Measurements from ENCODE around the gene NFATC1. TPM values are rescaled to one million over a fixed set of nuclear protein-coding genes. Genes with fewer than 3 reads are reported as not detected.

NFATC1 gene
- total and polyA plus RNA-seq, 9 donors = 8.4 to 28.3 (median 12.2) TPM

GRCh38 chr18:79438898-79439627, 43.3 kb downstream of the NFATC1 start:
- 91 to 92% (median 91%) methylated on average over 37 of the region's 37 CpGs for WGBS, 3 donors
- TF ChIP-seq POLR2A (IDR thresholded peaks at IDR 0.05) (no peak), CTCF (IDR thresholded peaks at IDR 0.05) (no peak), EP300 (IDR thresholded peaks at IDR 0.05) (no peak)
- no peaks in the 10 kb centered on the region for H3K36me3 ChIP-seq
- DNase-seq = no peak
- no peak overlapping the region for H3K4me3 ChIP-seq
- peaks cover 3% of the 10 kb centered on the region for H3K4me1 ChIP-seq (ENCODE audit: insufficient read depth)
- intact Hi-C loops (cut with DNase I) = no loop called here
- no peaks in the 10 kb centered on the region for H3K27me3 ChIP-seq
- H3K27ac ChIP-seq = no peak overlapping the region
- H3K9me3 ChIP-seq = no peaks in the 10 kb centered on the region

- DNase-seq = no peak
- Histone ChIP-seq H3K27me3 (no peaks in the 10 kb centered on the region), H3K4me1 (ENCODE audit: insufficient read depth) (peaks cover 3% of the 10 kb centered on the region), H3K27ac (no peak overlapping the region), H3K9me3 (no peaks in the 10 kb centered on the region), H3K36me3 (no peaks in the 10 kb centered on the region), H3K4me3 (no peak overlapping the region)
- WGBS, 3 donors = 91 to 94% (median 93%) methylated on average over 16 of the region's 16 CpGs
- intact Hi-C loops (cut with DNase I) = no loop called here
- no peak for TF ChIP-seq EP300 (IDR thresholded peaks at IDR 0.05)
- no peak for TF ChIP-seq POLR2A (IDR thresholded peaks at IDR 0.05)
- TF ChIP-seq CTCF (IDR thresholded peaks at IDR 0.05) = no peak
These were observed 43.9 kb downstream of the NFATC1 start for GRCh38 chr18:79439628-79440023.

GRCh38 chr18:79440316-79441110, 44.8 kb downstream of the NFATC1 start:
- H3K36me3 ChIP-seq = no peaks in the 10 kb centered on the region
- no peak overlapping the region for H3K27ac ChIP-seq
- no peaks in the 10 kb centered on the region for H3K27me3 ChIP-seq
- 93 to 95% (median 95%) methylated on average over 23 to 31 of the region's 31 CpGs for WGBS, 3 donors
- no peaks in the 10 kb centered on the region for H3K9me3 ChIP-seq
- intact Hi-C loops (cut with DNase I) = no loop called here
- no peak overlapping the region for H3K4me3 ChIP-seq
- TF ChIP-seq EP300 (IDR thresholded peaks at IDR 0.05) = no peak
- DNase-seq = no peak
- H3K4me1 ChIP-seq (ENCODE audit: insufficient read depth) = peaks cover 3% of the 10 kb centered on the region

- intact Hi-C loops (cut with DNase I) = no loop called here
These were observed 45.7 kb downstream of the NFATC1 start for GRCh38 chr18:79441420-79441819.

More at GRCh38 chr18:79441420-79441819, 45.7 kb downstream of the NFATC1 start:
- Histone ChIP-seq H3K27ac (no peak overlapping the region), H3K4me1 (ENCODE audit: insufficient read depth) (peaks cover 3% of the 10 kb centered on the region), H3K9me3 (no peaks in the 10 kb centered on the region), H3K27me3 (no peaks in the 10 kb centered on the region), H3K36me3 (no peaks in the 10 kb centered on the region), H3K4me3 (no peak overlapping the region)
- WGBS, 3 donors = 93 to 94% (median 93%) methylated on average over 16 of the region's 16 CpGs
- TF ChIP-seq CTCF (IDR thresholded peaks at IDR 0.05) (no peak), POLR2A (IDR thresholded peaks at IDR 0.05) (no peak), EP300 (IDR thresholded peaks at IDR 0.05) (no peak)
- no peak for DNase-seq

Measured in ovary (tissue), 9 donors.